GM19467 (cell line): ENCODE data around the gene MICAL2.

Experiments used
- ATAC-seq: cut with Tn5 transposase; IDR thresholded peaks from one replicate; pipeline ENCODE4 v1.9.1; 2021; ENCODE audit warnings: mild to moderate bottlenecking, moderate library complexity; ENCODE audit not compliant: unreplicated experiment

MICAL2 gene

DNA sequence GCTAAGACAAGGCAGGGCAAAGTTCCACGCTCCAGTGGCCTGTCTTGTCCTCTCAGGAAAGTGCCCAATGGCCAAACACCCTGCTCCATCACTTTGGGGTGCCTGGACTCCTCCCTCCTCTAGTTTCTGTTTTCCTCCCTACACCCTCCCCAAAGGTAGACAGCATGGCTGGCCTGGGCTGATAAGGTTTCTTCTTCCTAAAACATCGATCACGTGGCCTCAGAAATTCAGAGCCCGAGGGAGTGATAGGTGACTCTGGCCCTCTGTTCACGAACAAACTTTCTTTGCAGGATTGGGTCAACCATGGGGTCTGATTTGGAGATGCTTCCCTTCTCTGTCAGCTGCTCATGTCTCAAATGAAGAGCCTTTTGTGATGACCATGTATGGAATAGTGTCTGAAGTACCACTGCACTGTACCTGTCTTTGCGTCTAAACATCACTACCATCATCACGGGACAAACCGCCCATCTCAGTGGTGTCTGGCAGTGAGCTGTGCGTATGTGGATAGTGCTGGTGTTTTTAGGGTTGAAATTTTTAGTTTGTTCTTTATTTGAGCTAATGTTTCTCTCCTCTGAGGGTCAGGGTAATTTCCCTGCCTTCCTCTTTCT is 6.1 kb downstream of the MICAL2 start:
- no peak for ATAC-seq

DNA sequence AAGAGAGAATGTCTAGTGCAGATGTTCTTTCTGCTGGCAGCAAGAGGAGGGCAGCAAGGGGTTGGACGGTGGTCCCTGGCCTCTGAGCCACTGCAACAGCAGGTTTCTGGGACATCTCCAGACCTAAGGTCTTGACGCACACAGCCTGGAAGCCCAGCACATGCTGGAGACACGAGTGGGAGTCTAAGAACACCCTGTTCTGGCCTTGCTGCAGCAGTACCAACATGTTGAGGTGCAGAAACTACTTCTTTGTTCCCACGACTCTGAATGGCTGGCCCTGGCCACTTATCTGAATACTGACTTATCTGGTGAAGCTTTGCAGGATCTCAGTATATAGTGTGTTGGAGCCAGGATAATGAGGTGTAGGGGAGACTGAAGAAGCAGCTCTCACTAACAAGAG is 6.8 kb downstream of the MICAL2 start:
- no peak for ATAC-seq

DNA sequence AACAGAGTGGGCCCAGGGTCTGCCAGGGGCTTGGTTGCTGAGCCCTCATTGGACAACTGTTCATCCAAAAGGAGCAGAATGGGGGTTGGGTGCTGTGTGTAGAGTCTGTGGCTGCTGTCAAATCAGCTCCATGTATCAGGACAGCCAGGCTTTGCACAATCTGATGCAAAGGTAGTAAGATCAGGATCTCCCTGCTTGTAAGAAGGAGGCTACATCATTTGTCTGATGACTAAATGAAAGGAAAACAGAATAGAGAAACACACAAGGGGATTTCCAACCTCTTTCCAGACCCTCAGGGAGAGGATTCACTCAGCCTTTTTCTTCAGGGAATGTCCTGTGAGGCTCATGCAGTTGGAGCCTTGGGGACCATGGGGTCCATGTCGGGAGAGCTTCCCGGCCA is 7.2 kb downstream of the MICAL2 start:
- ATAC-seq: no peak

DNA sequence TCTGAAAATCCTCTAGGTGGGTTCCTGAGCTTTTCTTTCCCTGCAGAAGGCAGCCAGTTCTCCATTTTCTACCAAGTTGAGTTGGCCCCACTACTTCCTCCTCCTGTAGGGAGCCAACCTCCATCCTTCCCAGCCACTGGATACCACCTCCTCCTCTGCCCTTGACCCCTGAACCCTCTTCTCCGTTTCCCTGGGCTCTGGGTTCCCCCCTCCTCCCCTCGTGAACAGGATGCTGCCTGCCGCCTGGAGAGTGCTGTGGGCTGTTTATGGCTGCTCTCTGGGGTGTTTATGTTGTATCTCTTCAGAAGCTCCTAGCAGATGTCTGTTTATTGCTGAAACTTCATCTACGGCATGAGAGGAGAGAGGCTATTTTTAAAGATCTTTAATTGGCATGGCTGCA is 8.6 kb downstream of the MICAL2 start:
- no peak for ATAC-seq

DNA sequence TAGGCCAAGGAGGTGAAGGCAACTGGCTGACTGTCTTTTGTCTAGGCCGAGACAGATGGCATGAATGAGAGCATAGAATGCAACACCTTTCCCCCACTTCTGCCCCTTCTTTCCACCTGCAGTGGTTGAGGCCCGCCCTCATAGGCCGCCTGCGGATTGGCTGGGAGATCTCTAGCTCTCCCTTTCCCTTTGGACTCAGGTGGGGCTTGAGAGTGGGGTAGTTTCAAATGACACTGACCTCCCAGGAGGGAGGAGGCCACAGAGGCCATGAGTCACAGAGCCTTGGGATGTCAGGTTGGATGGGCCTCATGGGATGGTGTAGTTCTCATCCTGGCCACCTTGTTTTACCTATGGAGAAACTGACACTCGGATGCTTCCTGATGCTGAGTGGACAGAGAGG is 9.1 kb downstream of the MICAL2 start:
- no peak for ATAC-seq

DNA sequence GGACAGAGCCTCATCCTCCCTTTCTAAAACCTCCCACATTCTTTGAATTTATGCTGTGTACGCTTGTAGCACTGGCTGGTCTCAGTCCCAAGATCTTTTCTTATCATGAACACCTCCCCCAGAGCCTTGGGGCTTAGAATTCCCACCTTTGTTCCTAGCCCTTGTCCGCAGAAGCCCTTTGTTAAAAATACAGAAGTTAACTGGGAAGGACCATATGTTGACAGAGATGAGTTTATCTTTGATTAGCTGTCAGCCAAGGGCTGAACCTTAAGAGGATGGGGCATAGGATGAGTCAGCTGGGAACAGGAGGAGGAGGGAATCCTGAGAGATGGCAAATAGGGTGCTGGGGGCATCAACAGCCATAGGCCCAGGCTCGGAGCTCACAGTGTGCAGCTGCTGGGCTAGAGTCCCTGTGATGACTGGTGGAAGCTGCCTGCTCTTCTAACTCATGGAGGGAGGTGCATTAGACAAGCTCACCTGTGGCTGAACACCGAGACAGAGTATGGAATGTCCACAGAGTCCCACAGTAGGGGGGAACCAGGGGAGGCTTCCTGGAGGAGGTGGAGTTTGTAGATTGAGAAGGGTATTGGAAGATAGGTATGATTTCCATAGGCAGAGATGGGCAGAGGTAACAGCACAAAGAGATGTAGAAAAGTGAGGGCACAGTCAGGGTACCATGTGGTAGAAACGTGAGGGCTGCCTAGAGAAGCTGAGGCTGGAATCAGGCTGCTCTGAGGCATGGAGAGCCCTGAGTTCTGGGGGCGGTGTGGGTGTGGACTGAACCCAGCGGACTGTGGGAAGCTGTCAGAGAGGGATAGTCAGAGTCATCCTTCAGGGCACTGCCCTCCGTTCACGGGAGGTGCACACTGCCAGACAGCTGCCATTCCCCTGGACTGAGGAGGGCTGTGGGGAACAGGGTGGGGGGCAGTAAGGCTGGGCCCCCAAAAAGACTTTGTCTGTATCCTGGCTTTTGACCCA is 9.9 kb downstream of the MICAL2 start:
- ATAC-seq: no peak

DNA sequence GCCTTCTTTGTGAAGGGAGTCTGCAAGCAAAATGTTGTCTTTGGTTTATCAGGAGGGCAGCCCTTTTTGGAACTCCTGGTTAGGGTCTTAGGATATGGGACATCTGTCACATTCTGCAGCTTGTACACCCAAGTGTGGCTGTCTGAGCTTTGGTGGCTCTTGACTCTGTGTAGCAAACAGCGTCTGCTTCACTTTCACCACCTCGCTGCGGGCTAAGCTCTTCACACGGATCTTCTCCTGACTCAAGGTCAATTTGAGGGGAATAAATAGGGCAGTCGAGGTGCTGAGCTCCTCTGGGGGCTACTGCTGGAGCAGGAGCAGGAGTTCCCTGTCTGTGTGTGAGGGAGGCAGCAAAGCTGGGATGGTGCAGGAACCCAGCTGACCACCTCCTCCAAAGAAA is 10.6 kb downstream of the MICAL2 start:
- no peak for ATAC-seq

DNA sequence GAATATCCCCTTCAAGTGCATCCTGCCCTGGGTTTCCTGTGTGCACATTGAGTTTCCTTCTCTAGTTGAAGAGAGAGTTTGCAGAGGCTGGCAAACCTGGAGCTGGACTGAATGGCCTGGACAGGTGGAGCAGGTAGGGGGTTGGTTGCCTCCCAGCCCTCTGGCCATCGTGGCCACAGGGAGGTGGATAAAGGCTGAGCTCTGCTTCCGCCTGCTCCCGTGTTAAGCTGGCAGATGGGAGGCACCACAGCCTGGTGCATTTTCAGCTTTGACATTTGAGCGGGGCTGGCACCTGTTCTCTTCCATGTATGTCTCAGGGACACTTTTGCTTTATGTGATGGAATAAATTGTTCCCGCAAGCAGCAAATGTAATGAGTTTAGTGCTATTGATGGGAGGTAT is 11.1 kb downstream of the MICAL2 start:
- no peak for ATAC-seq

DNA sequence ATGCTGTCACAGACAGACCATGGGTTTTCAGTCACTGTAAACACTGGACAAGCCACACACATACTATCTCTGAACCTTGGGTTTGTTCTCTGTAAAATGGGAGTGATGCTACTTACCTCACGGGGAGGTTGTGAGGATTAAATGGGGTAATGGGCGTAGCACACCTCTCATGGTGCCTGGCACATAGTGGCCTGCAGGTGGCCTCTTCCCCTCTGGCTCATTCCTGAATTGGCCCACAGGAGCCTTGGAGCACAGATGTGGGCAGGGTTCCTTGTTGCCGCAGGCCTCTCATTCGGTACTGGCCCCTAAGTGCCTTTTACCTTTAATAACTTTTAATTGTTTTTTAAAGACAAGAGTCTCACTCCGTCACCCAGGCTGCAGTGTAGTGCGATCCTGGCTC is 11.7 kb downstream of the MICAL2 start:
- no peak for ATAC-seq

DNA sequence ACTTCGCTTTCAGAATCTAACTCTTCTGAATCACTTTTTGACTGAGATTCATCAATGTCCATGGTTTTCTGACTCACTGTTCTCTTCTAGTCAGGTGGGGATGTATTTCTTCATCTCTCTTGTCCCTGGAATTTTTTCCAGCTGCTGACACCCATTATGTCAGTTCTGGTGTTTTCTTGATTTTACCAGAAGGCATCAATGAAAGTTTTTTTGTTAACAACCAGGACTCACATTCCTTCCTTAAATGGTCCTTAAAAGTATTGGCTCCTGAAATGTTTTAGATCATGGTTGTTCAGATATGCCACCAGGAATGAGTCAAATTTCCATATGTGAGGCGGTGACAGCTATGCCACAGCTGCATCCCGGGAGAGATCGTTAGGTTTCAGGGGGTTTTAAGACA is 12.9 kb downstream of the MICAL2 start:
- ATAC-seq: no peak

DNA sequence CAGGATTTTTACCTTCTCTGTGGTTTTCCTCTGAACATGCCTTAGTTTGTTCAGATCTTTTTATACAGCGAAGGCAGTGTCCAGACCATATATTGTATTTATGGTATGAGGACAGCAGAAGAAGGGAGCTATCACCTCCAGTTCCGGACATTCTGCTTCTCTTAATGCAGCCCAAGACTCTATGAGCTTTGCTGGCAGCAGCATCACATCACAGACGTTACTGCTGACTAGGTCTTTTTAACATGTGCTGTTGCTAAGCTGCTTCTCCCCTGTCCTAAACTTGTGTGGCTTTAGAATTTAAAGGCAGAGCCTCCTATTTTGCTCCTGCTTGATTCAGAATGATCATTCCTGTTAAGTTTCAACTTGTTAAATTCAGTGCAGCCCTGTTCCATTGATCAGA is 13.4 kb downstream of the MICAL2 start:
- ATAC-seq: no peak

DNA sequence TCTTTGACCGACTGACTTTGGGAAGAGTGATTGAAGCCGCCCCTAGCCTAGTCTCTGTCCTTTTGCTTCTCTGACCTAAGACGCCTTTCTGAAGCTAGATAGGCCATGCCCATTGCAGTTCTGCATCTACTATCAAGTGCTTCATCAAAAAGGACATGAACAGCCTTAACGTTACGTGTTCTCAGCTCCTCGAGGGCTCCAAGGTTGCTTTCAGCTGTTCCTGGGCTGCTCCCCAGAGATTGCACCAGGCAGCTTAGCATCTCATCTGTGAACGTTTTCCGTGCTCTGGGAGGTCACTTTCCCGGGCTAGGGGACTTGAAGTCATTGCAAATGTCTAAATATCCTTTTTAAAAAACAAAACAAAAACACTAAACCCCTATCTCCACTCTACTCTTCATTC is 13.9 kb downstream of the MICAL2 start:
- ATAC-seq: no peak

DNA sequence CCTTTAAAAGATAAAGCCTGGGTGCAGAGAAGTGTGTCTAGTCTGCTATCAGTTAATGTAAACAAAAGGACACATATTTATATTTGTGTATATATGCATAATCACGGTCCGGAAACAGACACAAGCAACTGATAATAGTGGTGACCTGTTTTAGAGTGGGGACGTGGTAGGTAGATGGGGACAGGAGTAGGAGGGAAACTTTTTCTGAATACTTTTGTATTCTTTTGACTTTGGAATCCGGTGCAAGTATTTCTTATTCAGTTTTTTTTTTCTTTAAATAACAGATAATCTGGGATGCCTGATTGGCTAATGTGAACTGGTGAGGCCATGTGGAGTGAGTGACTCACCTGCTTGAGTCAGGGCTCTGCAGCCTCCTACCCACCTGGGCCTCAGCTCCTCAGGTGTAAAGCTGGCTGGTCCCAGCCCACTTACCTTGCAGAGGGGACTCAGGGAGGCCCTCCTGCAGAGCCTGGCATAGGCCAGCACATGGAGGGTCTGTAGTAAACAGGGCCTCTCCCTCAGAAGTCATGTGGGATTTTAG is 15.3 kb downstream of the MICAL2 start:
- ATAC-seq: no peak

DNA sequence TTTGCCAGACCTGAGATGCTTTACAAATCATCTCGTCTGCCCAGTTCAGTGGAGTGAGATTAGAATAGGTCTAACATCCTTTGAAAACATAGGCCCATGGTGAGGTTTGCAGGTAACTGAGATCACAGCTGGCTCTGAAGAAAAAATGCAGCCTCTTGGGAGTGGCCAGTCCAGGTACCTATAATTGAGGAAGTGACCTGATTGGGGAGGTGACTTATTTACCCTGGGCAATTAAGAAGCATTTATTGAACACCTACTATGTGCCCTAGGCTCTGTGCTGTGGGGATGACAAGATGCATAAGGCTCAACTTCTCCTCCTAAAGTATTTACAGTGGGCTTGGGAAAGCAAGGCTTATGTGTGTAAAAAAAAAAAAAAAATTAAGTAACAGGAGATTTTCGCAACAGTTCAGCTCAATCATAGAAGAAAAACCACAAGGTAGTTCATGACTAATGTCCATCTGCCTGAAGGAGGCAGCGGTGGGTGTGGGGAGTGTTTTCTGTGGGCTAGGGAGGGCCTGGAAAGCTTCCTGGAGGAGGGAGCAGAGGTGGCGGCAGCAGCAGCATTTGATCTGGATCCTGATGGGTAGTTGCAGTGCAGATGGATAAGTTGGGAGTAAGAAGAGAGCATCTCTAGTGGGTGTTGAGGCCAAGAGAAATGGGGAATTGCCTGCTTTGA is 16.1 kb downstream of the MICAL2 start:
- no peak for ATAC-seq

DNA sequence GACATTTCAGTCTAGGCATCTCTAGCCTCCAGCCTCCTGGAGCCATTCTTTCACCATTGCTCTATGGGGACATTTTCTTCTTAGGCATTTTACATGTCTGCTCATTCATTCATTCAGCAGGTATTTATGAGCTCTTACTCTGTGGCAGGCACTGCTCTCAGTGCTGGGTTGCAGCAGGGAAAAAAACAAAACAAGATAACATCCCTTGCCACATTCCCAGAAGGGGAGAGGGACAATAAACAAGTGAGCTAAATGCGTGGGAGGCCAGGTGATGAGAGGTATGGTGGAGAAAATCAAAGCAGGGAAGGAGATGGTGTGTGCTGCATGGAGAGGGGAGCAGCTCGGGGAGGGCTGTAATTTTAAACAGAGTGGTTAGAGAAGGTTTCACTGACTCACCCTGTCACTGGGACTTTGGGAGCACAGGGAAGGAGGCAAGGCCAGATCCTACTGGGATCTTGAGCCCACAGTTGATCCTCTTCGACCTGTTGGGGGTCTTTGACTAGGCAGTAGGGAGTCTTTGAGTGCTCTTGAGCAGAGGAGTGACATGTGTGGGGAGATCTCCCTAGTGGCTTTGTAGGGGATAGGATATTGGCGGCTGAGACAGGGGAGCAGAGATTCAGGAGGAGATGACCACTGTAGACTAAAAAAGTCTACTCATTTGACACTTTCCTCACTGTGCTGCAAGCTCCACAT is 17.0 kb downstream of the MICAL2 start:
- ATAC-seq: no peak

DNA sequence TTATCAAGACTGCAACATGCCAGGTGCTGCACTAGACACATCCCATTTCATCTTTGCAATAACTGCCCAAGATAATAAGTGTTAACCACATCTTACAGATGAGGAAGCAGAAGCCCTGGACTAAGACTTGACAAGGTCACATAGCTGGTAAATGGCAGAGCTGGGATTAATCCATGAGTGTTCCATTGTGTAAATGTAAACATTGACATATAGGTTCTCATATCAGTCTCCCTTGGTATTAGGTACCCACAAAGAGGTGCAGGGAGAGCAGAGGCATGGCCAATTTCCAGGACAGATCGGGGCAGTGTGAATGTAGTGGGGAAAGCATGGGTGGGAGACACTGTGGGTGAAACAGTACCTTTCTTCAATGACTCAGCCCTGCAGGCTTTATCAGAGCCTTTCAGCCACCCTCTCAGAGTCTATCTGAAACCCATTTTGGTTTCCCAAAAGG is 17.9 kb downstream of the MICAL2 start:
- ATAC-seq: no peak

DNA sequence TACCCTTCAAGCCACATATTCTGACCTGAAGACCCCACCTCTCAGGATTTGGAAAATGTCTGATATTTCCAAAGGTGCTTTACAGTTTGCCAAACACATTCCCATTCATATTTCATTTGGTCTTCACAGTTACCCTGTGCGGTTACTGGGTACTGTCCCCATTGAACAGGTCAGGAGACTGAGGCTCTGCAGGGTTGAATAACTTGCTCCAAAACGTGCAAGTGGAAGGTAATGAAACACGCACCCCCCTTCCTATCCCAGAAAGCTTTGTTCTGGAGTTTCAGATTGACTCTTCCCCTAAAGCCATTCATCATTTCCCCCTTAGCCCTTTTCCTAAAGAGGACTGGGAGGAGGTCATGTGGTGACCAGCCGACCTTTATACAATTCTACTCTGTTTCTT is 18.8 kb downstream of the MICAL2 start:
- no peak for ATAC-seq

DNA sequence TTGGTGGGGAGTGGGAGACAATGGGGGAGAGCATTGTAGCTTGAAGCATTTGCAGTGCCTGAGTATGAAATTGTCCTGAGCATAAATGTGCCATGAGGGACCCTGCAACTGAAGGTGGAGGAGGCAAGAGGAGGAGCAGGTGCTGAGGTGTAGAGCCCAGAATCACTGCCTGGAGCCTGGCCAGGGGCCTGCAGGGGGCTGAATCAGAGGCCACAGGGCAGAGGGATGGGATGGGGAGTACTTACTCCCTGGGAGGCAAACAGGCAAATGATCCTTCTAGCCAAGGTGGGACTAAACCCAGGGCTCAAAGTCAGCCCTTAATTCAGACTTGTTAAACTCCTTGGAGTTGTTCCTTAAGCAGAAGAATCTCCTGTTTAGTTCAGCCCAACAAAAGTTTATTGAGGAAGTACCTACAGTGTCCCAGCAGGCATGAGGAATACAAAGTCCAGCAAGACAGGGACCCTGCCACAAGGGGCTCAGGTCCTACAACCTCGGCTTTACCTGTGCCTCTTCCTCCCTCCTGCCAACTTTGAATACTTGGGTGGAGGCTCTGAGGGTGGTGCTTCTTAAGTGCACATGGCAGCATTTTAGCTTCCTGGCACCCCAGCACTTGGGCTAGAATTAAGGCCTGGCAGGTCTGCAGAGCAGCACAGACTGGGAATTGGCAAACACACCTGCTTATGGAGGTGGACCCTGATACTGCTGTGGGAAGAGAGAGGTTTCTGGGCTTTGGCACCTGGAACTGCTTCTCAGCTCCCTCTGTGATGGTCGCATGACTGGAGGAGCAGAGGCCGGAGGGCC is 20.0 kb downstream of the MICAL2 start:
- no peak for ATAC-seq

DNA sequence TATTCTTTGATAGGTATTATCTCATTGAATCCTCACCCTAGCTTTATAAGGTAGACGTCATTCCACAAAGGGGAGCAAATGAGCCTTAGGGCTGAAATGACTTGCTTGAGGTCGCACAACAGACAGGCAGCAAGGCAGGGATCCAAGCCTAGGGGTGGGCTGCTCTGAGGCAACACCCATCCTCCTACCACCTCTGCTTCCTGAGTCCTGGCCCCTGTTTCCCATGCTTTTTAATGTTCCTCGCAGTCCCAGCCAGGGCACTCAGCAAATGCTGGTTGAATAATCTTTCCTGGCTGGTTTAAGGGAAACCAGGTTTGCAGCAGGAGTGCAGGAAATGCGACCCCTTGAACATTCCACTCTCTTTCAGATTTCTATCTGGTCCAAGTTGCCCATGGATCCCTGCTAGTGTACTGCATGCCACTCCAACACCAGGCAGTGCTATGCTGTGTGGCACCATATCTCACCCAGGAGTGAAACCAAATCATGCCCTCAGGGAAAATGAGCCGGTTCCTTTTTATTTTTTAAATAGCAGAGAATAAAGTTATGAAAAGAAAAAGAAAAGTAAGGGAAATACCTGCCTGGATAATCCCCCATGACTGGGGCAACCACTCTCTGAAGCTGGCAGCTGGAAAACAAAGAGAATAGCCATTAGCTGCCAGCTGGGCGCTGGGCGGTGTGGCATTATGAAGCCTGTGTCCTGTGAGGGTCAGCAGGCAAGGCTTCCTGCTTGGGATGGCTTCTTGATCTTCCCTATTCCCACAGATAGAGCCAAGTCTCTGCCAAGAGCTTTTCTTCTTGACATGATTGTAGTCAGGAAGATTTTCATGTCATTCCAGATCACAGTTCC is 21.8 kb downstream of the MICAL2 start:
- no peak for ATAC-seq
